GM23248 (cell line): ENCODE data around the gene SLC17A1. TPM values are rescaled to one million over a fixed set of nuclear protein-coding genes. Genes with fewer than 3 reads are reported as not detected.

Source experiments
- DNase-seq: peaks from one replicate; pipeline ENCODE4 v3.0.0-alpha.2; 2015
- H2AFZ ChIP-seq: fragments of 200-600 bp; sonication (generic); 2 replicates; pipeline ENCODE4 v1.6.1; 2016; ENCODE audit warnings: antibody characterized with exemption
- H3F3A ChIP-seq: fragments of 200-600 bp; sonication (generic); 2 replicates; pipeline ENCODE4 v1.6.1; 2016; ENCODE audit warnings: mild to moderate bottlenecking, antibody characterized with exemption, mixed run types; ENCODE audit not compliant: insufficient read depth
- H3K27ac ChIP-seq: fragments of 200-600 bp; sonication (generic); 2 replicates; pipeline ENCODE4 v1.5.1; 2016; ENCODE audit warnings: mild to moderate bottlenecking
- H3K27me3 ChIP-seq: fragments of 200-600 bp; sonication (generic); replicated peaks from 2 replicates; pipeline ENCODE4 v1.6.1; 2016; ENCODE audit warnings: mild to moderate bottlenecking; ENCODE audit not compliant: insufficient read depth
- H3K36me3 ChIP-seq: fragments of 200-600 bp; sonication (generic); 2 replicates; pipeline ENCODE4 v1.6.1; 2016; ENCODE audit warnings: low read depth, mild to moderate bottlenecking
- H3K4me1 ChIP-seq: fragments of 200-600 bp; sonication (generic); 2 replicates; pipeline ENCODE4 v1.6.1; 2016; ENCODE audit warnings: mild to moderate bottlenecking; ENCODE audit not compliant: insufficient read depth
- H3K4me2 ChIP-seq: fragments of 200-600 bp; sonication (generic); one replicate; pipeline ENCODE4 v1.6.1; 2016; ENCODE audit warnings: mild to moderate bottlenecking; ENCODE audit not compliant: unreplicated experiment
- H3K4me3 ChIP-seq: fragments of 200-600 bp; sonication (generic); 2 replicates; pipeline ENCODE4 v1.5.1; 2016; ENCODE audit warnings: mild to moderate bottlenecking
- H3K79me2 ChIP-seq: fragments of 200-600 bp; sonication (generic); 2 replicates; pipeline ENCODE4 v1.6.1; 2016; ENCODE audit warnings: mild to moderate bottlenecking; ENCODE audit not compliant: insufficient read depth
- H3K9ac ChIP-seq: fragments of 200-600 bp; sonication (generic); 2 replicates; pipeline ENCODE4 v1.6.1; 2016; ENCODE audit warnings: mild to moderate bottlenecking
- H3K9me2 ChIP-seq: fragments of 200-600 bp; sonication (generic); 2 replicates; pipeline ENCODE4 v1.6.1; 2016; ENCODE audit warnings: mixed run types, mild to moderate bottlenecking, moderate library complexity; ENCODE audit not compliant: insufficient read depth
- H3K9me3 ChIP-seq: fragments of 200-600 bp; sonication (generic); one replicate; pipeline ENCODE4 v1.6.1; 2017; ENCODE audit warnings: low read depth
- H4K20me1 ChIP-seq: fragments of 200-600 bp; sonication (generic); 2 replicates; pipeline ENCODE4 v1.6.0; 2016; ENCODE audit not compliant: insufficient read depth
- EZH2 ChIP-seq: fragments of 200-600 bp; sonication (generic); IDR thresholded peaks from 2 replicates; pipeline ENCODE4 v1.6.1; 2018; ENCODE audit warnings: antibody characterized with exemption, mild to moderate bottlenecking; ENCODE audit not compliant: insufficient read depth, poor library complexity, severe bottlenecking
- EZH2phosphoT487 ChIP-seq: fragments of 200-600 bp; sonication (generic); IDR thresholded peaks from 2 replicates; pipeline ENCODE4 v1.6.1; 2018; ENCODE audit warnings: antibody characterized with exemption, moderate library complexity, mild to moderate bottlenecking, low read depth; ENCODE audit not compliant: insufficient read depth
- WGBS, 2 experiments: methylation state at CpG; one replicate each; pipeline ENCODE4 v1.1.6; 2015 to 2017; ENCODE audit warnings: low lambda C conversion rate in 2 of 2, low coverage in 1 of 2; ENCODE audit errors: missing lambda C conversion rate in 2 of 2; 5-methylcytosine and 5-hydroxymethylcytosine counted together
- in situ Hi-C: fragments of 300-500 bp; cut with MboI; formaldehyde crosslinking; loops from 2 replicates; pipeline ENCODE4 v1.15.0; 2020
- polyA plus RNA-seq: library from polyadenylated mRNA; unstranded; fragments of >200 nt; fragmentation: Nextera tagmentation; extraction: Ambion mirVana; gene quantifications from 2 replicates; pipeline ENCODE4 v1.2.1, GENCODE V29; 2016
- total RNA-seq: library from RNA; depleted of rRNA; stranded (reverse); fragments of >200 nt; shearing (Covaris generic); gene quantifications from 2 replicates; pipeline ENCODE4 v1.2.3, GENCODE V29; 2014

Gene SLC17A1
- total and polyA plus RNA-seq, 2 experiments from 2014 or later = not detected

- H3K9me3 ChIP-seq = no peaks in the 10 kb centered on the region
- H3K27ac ChIP-seq = no peak overlapping the region
- H3K4me3 ChIP-seq = no peak overlapping the region
- H3K79me2 ChIP-seq = no peaks in the 10 kb centered on the region
- H3K9me2 ChIP-seq = no peaks in the 10 kb centered on the region
- H2AFZ ChIP-seq = no peak overlapping the region
- no peaks in the 10 kb centered on the region for H4K20me1 ChIP-seq
- H3K4me1 ChIP-seq = no peaks in the 10 kb centered on the region
- no peak overlapping the region for H3K9ac ChIP-seq
- H3F3A ChIP-seq = no peaks in the 10 kb centered on the region
- no peak overlapping the region for H3K4me2 ChIP-seq
- in situ Hi-C loops = no loop called here
- WGBS, 2 experiments = 40 to 51% methylated on average over 6 of the region's 6 CpGs
- TF ChIP-seq EZH2 (no peak), EZH2phosphoT487 (no peak)
- H3K36me3 ChIP-seq = no peaks in the 10 kb centered on the region
- DNase-seq = no peak
- no peaks in the 10 kb centered on the region for H3K27me3 ChIP-seq
Observed at GRCh38 chr6:25757936-25758642, 73.8 kb downstream of the SLC17A1 start.

GRCh38 chr6:25756382-25757363 is 75.2 kb downstream of the SLC17A1 start:
- Histone ChIP-seq H3K4me3 (no peak overlapping the region), H3K4me1 (no peaks in the 10 kb centered on the region), H2AFZ (no peak overlapping the region), H3K9ac (no peak overlapping the region), H3K9me3 (no peaks in the 10 kb centered on the region), H3K9me2 (no peaks in the 10 kb centered on the region), H3K27me3 (no peaks in the 10 kb centered on the region), H3K79me2 (no peaks in the 10 kb centered on the region), H3K27ac (no peak overlapping the region), H3F3A (no peaks in the 10 kb centered on the region), H3K4me2 (no peak overlapping the region), H4K20me1 (no peaks in the 10 kb centered on the region), H3K36me3 (no peaks in the 10 kb centered on the region)
- no peak for DNase-seq
- no peak for TF ChIP-seq EZH2
- TF ChIP-seq EZH2phosphoT487 = no peak
- in situ Hi-C loops = no loop called here
- WGBS, 2 experiments = 51 to 53% methylated on average over 9 of the region's 9 CpGs

GRCh38 chr6:25755483-25755882 is 76.4 kb downstream of the SLC17A1 start:
- Histone ChIP-seq H3K4me3 (no peak overlapping the region), H3K9me3 (no peaks in the 10 kb centered on the region), H3K4me1 (no peaks in the 10 kb centered on the region), H3K27ac (no peak overlapping the region), H4K20me1 (no peaks in the 10 kb centered on the region), H3K9me2 (no peaks in the 10 kb centered on the region), H3F3A (no peaks in the 10 kb centered on the region), H3K9ac (no peak overlapping the region), H3K79me2 (no peaks in the 10 kb centered on the region), H2AFZ (no peak overlapping the region), H3K4me2 (no peak overlapping the region), H3K36me3 (no peaks in the 10 kb centered on the region), H3K27me3 (no peaks in the 10 kb centered on the region)
- DNase-seq = no peak
- TF ChIP-seq EZH2phosphoT487 = no peak
- TF ChIP-seq EZH2 = no peak
- WGBS, 2 experiments = 56 to 61% methylated on average over 1 of the region's 1 CpG
- in situ Hi-C loops = no loop called here

- no peaks in the 10 kb centered on the region for H3K4me1 ChIP-seq
Observed at GRCh38 chr6:25754535-25754934, 77.3 kb downstream of the SLC17A1 start, which contains the start of gene SLC17A4. TSS of gene SLC17A4 (plus strand) at chr6:25754742. CDS start at chr6:25761963, 7,221 bp downstream.

More at GRCh38 chr6:25754535-25754934, 77.3 kb downstream of the SLC17A1 start, which contains the start of gene SLC17A4:
- Histone ChIP-seq H4K20me1 (no peaks in the 10 kb centered on the region), H3K27ac (no peak within 1 kb of the TSS), H3K9me2 (no peaks in the 10 kb centered on the region), H3K9ac (no peak within 1 kb of the TSS), H3F3A (no peaks in the 10 kb centered on the region), H3K4me2 (no peak within 1 kb of the TSS), H3K9me3 (no peaks in the 10 kb centered on the region), H3K79me2 (no peaks in the 10 kb centered on the region), H2AFZ (no peak within 1 kb of the TSS), H3K4me3 (no peak within 1 kb of the TSS), H3K36me3 (no peaks in the 10 kb centered on the region), H3K27me3 (no peaks in the 10 kb centered on the region)
- in situ Hi-C loops = no loop called here
- TF ChIP-seq EZH2 (no peak), EZH2phosphoT487 (no peak)
- no peak for DNase-seq
